Astrocyte (in vitro differentiated cells and primary cell): ENCODE data around the gene ASB6.

Experiments used
- EZH2 ChIP-seq: IDR thresholded peaks from 2 replicates; pipeline ENCODE4 v1.6.1; 2012; ENCODE audit warnings: mild to moderate bottlenecking, low read length, inconsistent platforms; ENCODE audit not compliant: insufficient read depth
- TF ChIP-seq, protein P1 (sequence below): IDR thresholded peaks from 2 replicates; pipeline ENCODE4 v1.5.1; 2011; ENCODE audit warnings: low read depth, mild to moderate bottlenecking, inconsistent platforms, low read length, moderate library complexity; ENCODE audit not compliant: insufficient read depth

- TF ChIP-seq, protein P1, sequence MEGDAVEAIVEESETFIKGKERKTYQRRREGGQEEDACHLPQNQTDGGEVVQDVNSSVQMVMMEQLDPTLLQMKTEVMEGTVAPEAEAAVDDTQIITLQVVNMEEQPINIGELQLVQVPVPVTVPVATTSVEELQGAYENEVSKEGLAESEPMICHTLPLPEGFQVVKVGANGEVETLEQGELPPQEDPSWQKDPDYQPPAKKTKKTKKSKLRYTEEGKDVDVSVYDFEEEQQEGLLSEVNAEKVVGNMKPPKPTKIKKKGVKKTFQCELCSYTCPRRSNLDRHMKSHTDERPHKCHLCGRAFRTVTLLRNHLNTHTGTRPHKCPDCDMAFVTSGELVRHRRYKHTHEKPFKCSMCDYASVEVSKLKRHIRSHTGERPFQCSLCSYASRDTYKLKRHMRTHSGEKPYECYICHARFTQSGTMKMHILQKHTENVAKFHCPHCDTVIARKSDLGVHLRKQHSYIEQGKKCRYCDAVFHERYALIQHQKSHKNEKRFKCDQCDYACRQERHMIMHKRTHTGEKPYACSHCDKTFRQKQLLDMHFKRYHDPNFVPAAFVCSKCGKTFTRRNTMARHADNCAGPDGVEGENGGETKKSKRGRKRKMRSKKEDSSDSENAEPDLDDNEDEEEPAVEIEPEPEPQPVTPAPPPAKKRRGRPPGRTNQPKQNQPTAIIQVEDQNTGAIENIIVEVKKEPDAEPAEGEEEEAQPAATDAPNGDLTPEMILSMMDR = no peak
- no peak for TF ChIP-seq EZH2
These were observed 22.9 kb upstream of the ASB6 start for GRCh38 chr9:129664746-129665388.
